ENCODE results near the gene SLC8B1.
A peak's percentile ranks its signal among the peaks of the same experiment; 100 is the strongest.

The SLC8B1 gene

DNA sequence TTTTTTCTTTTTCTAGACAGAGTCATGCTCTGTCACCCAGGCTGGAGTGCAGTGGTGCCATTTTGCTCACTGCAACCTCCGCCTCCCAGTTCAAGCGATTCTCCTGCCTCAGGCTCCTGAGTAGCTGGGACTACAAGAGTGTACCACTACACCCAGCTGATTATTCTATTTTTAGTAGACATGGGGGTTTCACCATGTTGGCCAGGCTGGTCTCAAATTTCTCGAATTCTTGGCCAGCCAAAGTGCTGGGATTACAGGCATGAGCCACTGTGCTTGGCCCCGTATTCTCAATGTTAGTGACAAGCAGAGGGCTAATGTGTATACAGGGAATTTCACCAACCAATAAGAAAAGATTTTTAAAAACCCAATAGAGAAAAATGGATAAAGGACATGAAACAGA is 31.9 kb upstream of the SLC8B1 start:
- H3K4me3 ChIP-seq (replicated peaks; ENCODE audit: low read depth, low read length), result no peak overlapping the region
- no peak for DNase-seq (ENCODE audit: extremely low read depth, low read depth)
- no peak for TF ChIP-seq CTCF (IDR thresholded peaks at IDR 0.05; ENCODE audit: low read depth, low read length, missing control alignments)

GRCh38 chr12:113365639-113366395 is 30.9 kb upstream of the SLC8B1 start:
- TF ChIP-seq CTCF (IDR thresholded peaks at IDR 0.05; ENCODE audit: low read depth, low read length, missing control alignments), result no peak
- no peak overlapping the region for H3K4me3 ChIP-seq (replicated peaks; ENCODE audit: low read depth, low read length)
- no peak for DNase-seq (ENCODE audit: extremely low read depth, low read depth)

GRCh38 chr12:113364698-113365097 is 29.8 kb upstream of the SLC8B1 start:
- DNase-seq (ENCODE audit: extremely low read depth, low read depth), result no peak
- no peak overlapping the region for H3K4me3 ChIP-seq (replicated peaks; ENCODE audit: low read depth, low read length)
- no peak for TF ChIP-seq CTCF (IDR thresholded peaks at IDR 0.05; ENCODE audit: low read depth, low read length, missing control alignments)

- no peak overlapping the region for H3K4me3 ChIP-seq (replicated peaks; ENCODE audit: low read depth, low read length)
- DNase-seq (ENCODE audit: extremely low read depth, low read depth), result no peak
- TF ChIP-seq CTCF (IDR thresholded peaks at IDR 0.05; ENCODE audit: low read depth, low read length, missing control alignments), result no peak
Measured at GRCh38 chr12:113361574-113362370, 26.9 kb upstream of the SLC8B1 start.

DNA sequence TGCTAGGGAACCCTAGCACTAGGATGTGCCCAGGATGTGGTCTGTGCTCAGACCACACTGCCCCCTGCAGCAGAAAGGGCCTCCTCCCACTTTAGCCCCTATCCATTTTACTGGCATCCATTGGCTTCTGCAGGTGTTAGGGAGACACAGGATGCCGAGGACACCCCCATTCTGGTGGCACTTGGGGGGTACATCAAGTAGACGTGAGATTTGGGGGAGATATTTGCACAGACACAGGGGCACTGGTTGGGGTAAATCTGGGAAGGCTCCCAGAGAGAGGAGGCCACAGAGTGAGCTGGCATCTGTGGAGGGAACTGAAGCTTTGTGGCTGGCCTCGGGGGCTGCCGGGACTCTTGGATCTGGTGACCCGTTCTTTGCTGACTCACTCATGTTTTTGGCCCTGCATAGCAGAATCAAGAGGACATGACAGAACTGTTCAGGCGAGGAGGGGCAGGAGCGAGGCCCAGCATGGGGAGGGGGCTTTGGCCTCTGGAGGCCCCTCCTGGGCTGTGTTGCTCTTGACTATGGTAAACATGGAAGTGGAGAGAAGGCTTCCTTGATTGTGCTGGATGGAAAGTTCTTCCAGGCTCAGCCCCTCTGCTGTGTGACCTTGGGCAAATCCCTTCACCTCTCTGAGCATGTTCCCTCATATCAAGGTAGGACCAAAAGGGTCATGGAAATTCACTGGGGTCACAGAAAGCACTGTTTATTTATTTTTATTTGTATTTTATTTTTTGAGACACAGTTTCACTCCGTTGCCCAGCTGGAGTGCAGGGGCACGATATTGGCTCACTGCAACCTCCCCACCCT is 25.2 kb upstream of the SLC8B1 start:
- H3K4me3 ChIP-seq (replicated peaks; ENCODE audit: low read depth, low read length), result peak overlapping the region; percentile 82
- peak; percentile 31 for TF ChIP-seq CTCF (IDR thresholded peaks at IDR 0.05; ENCODE audit: low read depth, low read length, missing control alignments)
- no peak for DNase-seq (ENCODE audit: extremely low read depth, low read depth)

DNA sequence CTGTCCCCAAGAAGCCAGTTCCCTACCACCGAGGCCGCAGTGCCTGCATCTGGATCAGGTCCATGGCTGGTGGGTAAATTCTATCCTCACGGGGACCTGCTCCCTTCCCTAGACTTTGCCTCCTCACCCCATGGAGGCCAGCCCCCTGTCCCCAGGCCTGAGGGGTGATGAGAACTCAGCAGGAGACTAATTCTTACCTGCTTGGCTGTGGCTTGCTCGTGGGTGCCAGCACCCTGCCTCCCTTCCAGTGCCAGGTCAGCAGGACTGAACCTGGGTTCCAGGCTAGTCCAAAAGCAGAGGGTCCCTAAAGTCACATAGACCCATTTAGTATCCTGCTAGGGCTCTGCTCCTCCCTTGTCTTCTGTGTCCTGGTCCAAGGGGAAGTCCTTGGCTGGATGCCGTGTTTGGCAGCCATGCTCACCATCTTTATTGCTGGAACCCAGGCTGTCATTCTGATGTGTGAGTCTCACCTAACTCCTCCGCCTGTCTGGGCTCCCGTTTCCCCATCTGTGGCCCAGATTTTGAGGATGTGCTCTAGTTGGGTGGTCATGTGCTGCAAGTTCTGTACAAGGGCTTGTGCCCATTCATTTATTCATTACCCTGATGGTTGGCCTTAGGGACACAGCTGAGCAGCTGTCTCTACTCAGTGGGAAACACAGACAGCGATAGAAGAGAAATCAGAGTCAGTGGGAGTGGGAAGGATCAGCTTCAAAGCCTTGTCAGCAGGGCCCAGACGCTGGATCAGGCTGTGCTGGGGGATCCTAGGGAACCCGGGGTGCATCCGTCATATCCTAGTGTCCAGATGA is 24.4 kb upstream of the SLC8B1 start:
- peak; percentile 49 for DNase-seq (ENCODE audit: extremely low read depth, low read depth)
- H3K4me3 ChIP-seq (replicated peaks; ENCODE audit: low read depth, low read length), result peak overlapping the region; percentile 82
- TF ChIP-seq CTCF (IDR thresholded peaks at IDR 0.05; ENCODE audit: low read depth, low read length, missing control alignments), result no peak
